Brain microvascular endothelial cell (primary cell): Measurements from ENCODE around the gene ENSA.

Experiments
- DNase-seq: peaks from one replicate; pipeline ENCODE4 v3.0.0-alpha.2; 2020
- H3K27ac ChIP-seq: fragments of 250-450 bp; sonication (Bioruptor Pico); 2 replicates; pipeline ENCODE4 v1.5.1; 2020; ENCODE audit warnings: mild to moderate bottlenecking, moderate library complexity
- H3K27me3 ChIP-seq: fragments of 250-450 bp; sonication (Bioruptor Pico); replicated peaks from 2 replicates; pipeline ENCODE4 v1.5.1; 2020; ENCODE audit warnings: mild to moderate bottlenecking
- H3K36me3 ChIP-seq: fragments of 250-450 bp; sonication (Bioruptor Pico); replicated peaks from 2 replicates; pipeline ENCODE4 v1.5.1; 2020; ENCODE audit warnings: mild to moderate bottlenecking
- H3K4me3 ChIP-seq: 2 replicates; pipeline ENCODE4 v1.5.1; 2011; ENCODE audit warnings: low read depth, mild to moderate bottlenecking, control low read depth, low read length, moderate library complexity
- CTCF ChIP-seq: IDR thresholded peaks from 2 replicates; pipeline ENCODE4 v1.5.1; 2011; ENCODE audit warnings: low read depth, mild to moderate bottlenecking, moderate library complexity, low read length, control low read depth, inconsistent platforms; ENCODE audit errors: missing control alignments
- in situ Hi-C: cut with HindIII; loops from 2 replicates; pipeline ENCODE4 v1.10.0; 2017; ENCODE audit warnings: low sequenced_read_pairs, low pct_ligation_motif_present

Gene ENSA

GRCh38 chr1:150621497-150622302 is 7.7 kb downstream of the ENSA start:
- Histone ChIP-seq H3K27ac (peak overlapping the region; percentile 25), H3K36me3 (peaks cover 32% of the 10 kb centered on the region), H3K4me3 (no peak overlapping the region), H3K27me3 (no peaks in the 10 kb centered on the region)
- peak; percentile 85 for TF ChIP-seq CTCF
- in situ Hi-C loops: no loop called here
- DNase-seq: peak; percentile 74

- no peak for TF ChIP-seq CTCF
- no peak overlapping the region for H3K4me3 ChIP-seq
- DNase-seq: no peak
- no peaks in the 10 kb centered on the region for H3K27me3 ChIP-seq
- peaks cover 26% of the 10 kb centered on the region for H3K36me3 ChIP-seq
- H3K27ac ChIP-seq: peak overlapping the region; percentile 45
- in situ Hi-C loops: no loop called here
These were observed 8.5 kb downstream of the ENSA start for GRCh38 chr1:150620919-150621318.

GRCh38 chr1:150619576-150620509 is 9.6 kb downstream of the ENSA start:
- H3K36me3 ChIP-seq: peaks cover 16% of the 10 kb centered on the region
- peak overlapping the region; percentile 45 for H3K27ac ChIP-seq
- DNase-seq: peak; percentile 62
- in situ Hi-C loops: no loop called here
- no peaks in the 10 kb centered on the region for H3K27me3 ChIP-seq
- TF ChIP-seq CTCF: peak; percentile 64
- no peak overlapping the region for H3K4me3 ChIP-seq

- no peaks in the 10 kb centered on the region for H3K27me3 ChIP-seq
- TF ChIP-seq CTCF: no peak
- peaks cover 7% of the 10 kb centered on the region for H3K36me3 ChIP-seq
- no peak overlapping the region for H3K4me3 ChIP-seq
- H3K27ac ChIP-seq: no peak overlapping the region
- in situ Hi-C loops: no loop called here
- DNase-seq: no peak
These were observed 13.8 kb downstream of the ENSA start for GRCh38 chr1:150615346-150616201.

- H3K27me3 ChIP-seq: no peaks in the 10 kb centered on the region
- H3K4me3 ChIP-seq: no peak overlapping the region
- peak overlapping the region; percentile 97 for H3K27ac ChIP-seq
- peak; percentile 89 for DNase-seq
- H3K36me3 ChIP-seq: no peaks in the 10 kb centered on the region
- in situ Hi-C loops: no loop called here
- no peak for TF ChIP-seq CTCF
These were observed 16.1 kb downstream of the ENSA start for GRCh38 chr1:150613061-150613920.
